GM19328 (cell line): ENCODE data around the gene HORMAD2.
"Not testable (repeated sequence)": the region's sequence is repeated elsewhere in the genome, so short reads cannot be mapped to it uniquely, and the experiment has no call there.

Experiments
- ATAC-seq: cut with Tn5 transposase; IDR thresholded peaks from one replicate; pipeline ENCODE4 v1.9.1; 2021; ENCODE audit warnings: mild to moderate bottlenecking, moderate library complexity; ENCODE audit not compliant: unreplicated experiment

Gene HORMAD2

DNA sequence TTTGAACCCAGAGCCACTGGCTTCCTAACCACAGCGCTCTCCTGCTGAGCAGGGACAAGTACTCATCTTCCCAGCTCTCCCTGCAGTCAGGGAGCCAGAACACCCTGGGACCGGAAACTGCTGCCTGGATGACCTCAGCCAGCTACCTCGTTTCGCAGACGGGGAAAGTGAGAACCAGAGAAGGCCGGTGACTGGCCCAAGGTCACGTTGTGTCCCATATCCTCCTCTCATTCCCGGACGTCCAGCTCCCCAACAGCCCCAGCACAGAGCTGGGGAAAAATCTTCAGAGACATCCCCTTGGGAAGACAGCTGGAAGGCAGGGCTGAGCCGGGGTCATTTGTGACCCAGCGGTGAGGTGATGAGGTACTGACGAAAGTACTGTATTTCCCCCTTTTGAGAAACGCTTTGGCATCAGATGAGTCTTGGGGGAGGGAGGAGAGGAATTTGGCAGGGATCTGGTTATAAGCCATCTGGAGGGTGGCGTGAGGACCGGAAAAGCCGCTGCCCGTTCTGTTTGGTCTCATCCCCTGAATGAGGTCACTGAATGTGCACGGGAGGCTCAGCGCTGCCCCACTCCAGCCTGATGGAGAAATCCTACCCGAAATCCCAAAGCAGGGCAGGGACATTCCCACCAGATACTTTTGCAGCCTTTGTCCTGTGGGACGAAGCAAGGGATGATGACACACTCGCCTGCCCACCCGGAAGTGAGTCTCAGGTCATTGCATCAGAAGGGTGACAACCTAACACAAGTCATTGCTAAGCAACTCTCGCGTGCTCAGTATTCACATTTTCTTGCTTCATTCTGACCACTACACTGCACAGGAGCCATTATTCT lies 125.2 kb downstream of the HORMAD2 start:
- no peak for ATAC-seq

DNA sequence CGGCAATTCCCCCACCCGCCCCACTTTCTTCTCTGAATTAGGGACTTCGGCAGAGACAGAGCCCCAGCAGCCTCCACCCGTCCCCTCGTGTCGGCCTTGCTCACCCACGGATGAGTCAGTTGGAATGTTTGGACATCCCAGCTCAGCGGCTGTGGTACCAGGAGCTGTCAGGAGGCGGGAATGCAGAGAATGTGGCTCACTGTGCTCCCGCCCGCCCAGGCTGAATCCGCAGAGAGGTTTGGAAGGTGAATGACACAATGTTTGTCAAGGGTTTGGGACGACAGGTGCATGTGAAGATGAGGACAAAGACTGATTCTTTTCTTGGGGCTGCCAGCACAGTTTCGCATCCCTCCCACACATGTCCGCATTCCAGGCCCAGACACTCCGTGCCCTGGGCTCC lies 126.7 kb downstream of the HORMAD2 start:
- ATAC-seq, result no peak

GRCh38 chr22:30208631-30209603 lies 128.7 kb downstream of the HORMAD2 start:
- no peak for ATAC-seq

DNA sequence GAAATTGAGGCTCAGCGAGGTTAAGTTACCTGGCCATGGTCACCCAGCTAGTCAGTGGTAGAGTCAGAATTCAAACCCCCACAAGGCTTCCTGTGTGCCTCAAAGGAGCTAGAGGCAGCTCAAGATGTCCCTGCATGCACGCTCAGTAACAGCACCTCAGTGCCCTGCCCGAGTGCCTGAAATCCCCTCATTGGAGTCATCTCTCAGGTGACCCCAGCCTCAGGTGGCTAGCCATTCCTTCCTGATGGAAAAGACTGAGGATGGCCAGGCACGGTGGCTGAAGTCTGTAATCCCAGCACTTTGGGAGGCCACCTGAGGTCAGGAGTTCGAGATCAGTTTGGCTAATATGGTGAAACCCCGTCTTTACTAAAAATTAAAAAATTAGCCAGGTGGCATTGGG lies 129.4 kb downstream of the HORMAD2 start:
- ATAC-seq, result no peak

DNA sequence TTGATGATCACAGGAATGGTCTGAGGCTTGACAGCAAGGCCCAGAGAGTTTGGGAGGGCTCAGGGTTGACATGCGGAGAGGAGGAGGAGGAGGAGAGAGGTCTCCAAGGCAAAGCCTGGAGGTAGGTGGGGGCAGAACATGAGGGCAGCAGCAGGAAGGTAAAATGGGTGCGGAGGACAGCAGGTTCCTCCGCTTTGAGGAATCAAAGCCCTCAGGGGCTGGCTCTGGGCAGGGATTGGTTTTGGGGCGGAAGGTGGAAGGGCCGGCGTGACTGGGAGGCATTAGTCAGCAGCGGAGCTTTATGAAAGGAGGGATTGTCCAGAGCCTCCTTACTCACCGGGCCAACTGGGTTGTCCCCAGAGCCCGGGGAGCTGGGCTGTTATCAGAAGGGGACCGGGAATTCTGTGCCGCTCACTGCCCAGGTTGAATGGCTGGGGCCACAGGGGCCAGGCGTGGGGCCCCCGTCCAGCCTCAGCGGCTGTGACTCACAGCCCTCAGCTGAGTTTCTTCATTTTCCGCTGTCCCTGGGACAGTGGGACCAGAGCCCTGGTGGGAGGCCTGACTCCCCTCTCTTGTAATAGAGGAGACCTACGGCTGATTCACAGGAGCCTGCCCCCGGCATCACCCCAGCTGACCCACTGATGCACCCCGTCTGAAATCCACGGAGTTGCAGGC lies 130.1 kb downstream of the HORMAD2 start:
- ATAC-seq, result no peak

- no peak for ATAC-seq
Measured at GRCh38 chr22:30211124-30211820, 131.0 kb downstream of the HORMAD2 start.

DNA sequence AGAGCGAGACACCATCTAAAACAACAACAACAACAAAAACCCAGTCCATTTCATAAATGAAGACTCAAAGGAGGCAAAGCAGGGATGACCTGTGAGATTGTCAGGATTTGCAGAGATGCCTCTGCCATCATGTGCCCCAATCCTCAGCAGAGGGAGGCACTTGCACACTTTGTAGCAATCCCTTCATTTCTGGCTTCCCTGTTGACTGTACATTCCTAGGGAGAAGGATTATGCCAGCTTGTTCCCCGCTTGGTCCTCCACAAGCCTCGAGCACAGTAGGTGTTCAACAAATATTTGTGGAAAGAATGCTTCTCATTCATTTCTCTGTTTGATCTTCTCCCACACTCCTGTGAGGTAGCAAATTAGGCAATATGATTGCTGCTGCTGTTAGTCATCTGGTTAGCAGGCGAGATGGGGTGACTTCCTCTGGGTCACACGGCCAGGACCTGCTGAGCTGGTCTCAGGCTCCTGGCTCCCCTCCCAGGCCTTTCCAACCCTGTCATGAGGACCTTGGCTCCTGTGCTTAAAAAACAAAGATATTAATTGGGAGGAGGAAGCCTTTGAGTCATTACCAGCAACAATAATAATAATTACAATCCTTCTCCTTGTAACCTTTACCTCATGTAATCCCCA lies 132.2 kb downstream of the HORMAD2 start:
- ATAC-seq, result no peak

GRCh38 chr22:30212996-30213441 lies 132.8 kb downstream of the HORMAD2 start:
- no peak for ATAC-seq

DNA sequence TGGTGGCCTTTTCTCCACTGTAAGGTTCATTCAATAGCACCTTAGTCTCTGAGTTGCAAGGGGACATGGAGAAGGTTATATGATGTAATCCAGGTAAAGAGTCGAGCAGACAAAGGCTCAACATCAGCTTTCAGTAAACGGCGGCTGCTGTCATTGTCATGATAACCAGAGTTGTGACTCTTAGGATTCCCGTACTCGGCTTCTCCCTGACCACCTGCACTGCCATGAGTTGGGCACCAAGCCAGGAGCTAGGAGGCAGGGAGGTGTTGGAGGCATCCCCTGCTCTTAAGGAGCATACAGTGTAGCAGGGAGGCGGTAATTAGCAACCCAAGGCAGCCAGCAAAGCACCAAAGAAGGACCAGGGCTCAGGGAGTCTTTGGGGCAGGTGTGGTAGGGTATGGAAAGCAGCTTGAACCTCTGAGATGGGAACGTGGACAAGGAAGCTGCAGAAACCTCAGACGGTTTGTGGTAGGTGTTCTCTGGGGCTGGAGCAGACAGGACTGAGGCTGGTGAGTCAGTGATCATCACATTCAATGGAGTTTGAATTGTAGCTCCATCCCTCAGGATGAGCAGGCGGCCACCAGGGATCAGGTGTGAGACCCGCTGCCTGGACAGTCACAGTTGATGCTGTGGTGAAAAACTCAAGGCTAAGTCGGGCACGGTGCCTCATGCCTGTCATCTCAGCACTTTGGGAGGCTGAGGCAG lies 134.6 kb downstream of the HORMAD2 start:
- ATAC-seq, result no peak

DNA sequence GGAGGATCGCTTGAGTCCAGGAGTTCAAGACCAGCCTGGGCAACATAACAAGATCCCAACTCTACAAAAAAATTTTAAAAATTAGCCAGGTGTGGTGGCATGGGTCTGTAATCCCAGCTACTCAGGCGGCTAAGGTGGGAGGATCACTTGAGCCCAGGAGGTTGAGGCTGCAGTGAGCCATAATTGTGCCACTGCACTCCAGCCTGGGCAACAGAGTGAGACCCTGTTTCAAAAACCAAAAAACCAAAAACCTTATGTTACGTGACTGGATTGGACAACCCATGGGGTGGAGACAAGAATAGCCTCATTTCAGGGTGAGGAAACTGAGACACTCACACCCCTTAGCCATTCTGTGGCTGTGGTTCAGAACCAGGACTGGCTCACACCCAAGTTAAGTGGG lies 136.0 kb downstream of the HORMAD2 start:
- ATAC-seq, result not testable (repeated sequence)

GRCh38 chr22:30216710-30217109 lies 136.4 kb downstream of the HORMAD2 start:
- no peak for ATAC-seq

DNA sequence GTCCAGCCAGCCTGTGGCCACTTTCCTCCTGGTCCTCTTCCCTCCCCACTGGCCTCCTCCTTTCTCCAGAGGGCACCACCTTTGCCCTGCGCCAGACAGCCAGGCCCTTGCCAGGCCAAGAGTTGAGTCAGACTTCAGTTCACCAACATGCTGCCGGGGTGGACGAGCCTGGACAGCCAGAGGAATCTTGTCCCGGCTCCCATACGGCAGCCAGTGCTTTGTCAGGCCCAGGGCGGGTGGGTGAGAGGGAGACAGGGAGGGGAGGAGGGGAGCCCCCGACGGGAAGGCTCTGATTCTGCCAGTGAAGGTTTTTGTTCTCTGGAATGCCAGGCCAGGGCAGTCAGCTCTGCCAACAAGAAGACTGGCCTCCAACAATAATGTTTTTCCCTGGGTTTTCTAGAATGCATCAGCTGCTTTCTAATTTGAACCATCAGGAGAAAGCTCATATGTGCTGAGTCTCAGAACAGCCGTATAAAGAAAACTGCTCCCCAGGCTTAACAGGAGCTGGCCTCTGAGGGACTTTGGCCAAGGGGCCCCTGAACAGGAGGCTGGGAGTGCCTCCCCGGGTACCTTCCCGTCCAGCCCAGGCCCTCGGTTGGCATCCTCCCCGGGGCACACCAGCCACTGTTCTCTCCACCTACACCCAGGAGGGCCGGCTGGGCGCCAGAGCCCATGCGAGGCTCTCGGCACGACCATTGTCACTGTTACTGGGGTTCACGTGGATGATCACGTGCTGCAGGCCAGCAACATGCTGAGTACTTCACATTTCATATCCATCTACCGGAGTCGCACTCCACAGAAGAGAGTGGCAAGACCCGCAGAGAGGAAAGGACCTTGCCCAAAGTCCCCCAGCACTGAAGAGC lies 137.7 kb downstream of the HORMAD2 start:
- no peak for ATAC-seq

DNA sequence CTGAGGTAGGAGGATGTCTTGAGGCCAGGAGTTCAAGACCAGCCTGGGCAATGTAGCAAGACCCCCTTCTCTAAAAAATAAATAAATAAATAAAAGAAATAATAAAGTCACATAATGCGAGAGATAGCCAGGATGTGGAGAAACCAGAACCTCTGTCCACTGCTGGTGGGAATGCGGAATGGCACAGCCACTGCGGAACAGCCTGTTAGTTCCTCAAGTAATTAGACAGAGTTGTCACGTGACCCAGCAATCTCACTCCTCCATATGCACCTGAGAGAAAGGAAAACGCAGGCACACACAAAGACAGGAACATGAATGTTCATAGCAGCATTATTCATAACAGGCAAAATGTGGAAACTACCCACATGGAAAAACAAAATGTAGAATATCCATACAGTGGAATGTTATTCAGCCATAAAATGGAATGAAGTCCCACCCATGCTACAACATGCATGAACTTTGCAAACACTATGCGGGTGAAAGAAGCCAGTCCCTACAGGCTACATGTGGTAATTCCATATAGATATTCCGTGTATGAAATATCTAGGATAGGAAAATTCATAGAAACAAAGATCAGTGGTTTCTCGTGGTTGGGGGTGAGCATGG lies 138.9 kb downstream of the HORMAD2 start:
- ATAC-seq, result no peak

- ATAC-seq, result no peak
Measured at GRCh38 chr22:30219668-30220278, 139.5 kb downstream of the HORMAD2 start.

DNA sequence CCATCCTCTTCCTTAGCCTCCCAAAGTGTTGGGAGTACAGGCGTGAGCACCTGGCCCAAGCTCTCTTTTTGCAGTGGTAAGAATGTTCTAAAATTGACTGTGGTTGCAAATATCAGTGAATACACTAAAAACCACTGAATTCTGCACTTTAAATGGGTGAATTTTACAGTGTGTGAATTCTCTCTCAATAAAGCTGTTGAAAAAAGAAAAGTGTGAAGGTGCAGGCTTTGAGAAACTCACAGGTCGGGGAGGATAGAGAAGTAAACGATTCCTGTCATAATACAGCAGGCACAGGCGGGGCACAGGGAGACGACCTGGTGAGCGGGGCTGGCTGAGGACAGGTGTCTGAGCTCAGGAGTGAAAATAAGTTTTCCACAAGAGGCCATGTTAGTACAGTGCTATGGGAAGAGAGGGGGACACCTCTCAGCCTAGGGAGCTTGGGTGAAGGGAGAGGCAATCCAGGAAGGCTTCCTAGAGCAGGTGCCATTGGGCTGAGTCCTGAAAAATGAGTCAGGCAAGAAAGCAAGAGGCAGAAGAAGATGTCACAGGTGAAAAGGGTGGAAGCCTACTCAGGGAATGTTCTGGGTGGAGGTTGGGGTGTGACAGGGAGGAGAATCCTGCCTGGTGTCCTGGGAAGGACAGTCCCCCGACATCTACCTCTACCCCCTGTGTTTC lies 140.2 kb downstream of the HORMAD2 start:
- ATAC-seq, result no peak

- no peak for ATAC-seq
Measured at GRCh38 chr22:30221121-30221992, 141.1 kb downstream of the HORMAD2 start.
